HepG2 (cell line): ENCODE results near the gene MARF1. TPM values are rescaled to one million over a fixed set of nuclear protein-coding genes. Genes with fewer than 3 reads are reported as not detected.

Experiments
- FOXC1 ChIP-seq: sonication (generic); formaldehyde crosslinking; IDR thresholded peaks from 2 replicates; pipeline ENCODE4 v1.8.0; 2022; ENCODE audit warnings: mild to moderate bottlenecking, missing genetic modification reagents, borderline replicate concordance
- FOXO4 ChIP-seq: sonication (generic); formaldehyde crosslinking; conservative IDR thresholded peaks from 2 replicates; pipeline ENCODE4 v1.8.1; 2023; ENCODE audit warnings: missing genetic modification reagents
- HDAC2 ChIP-seq: sonication (generic); formaldehyde crosslinking; IDR thresholded peaks from 2 replicates; pipeline ENCODE4 v1.4.0; 2020; ENCODE audit warnings: missing genetic modification reagents
- LRRFIP1 ChIP-seq: sonication (generic); formaldehyde crosslinking; conservative IDR thresholded peaks from 2 replicates; pipeline ENCODE4 v1.4.0; 2020; ENCODE audit warnings: missing genetic modification reagents
- MIER3 ChIP-seq: IDR thresholded peaks from 2 replicates; pipeline ENCODE4 v1.6.1; 2016; ENCODE audit warnings: missing compliant biosample characterization, borderline replicate concordance
- NRL ChIP-seq: sonication (generic); formaldehyde crosslinking; IDR thresholded peaks from 2 replicates; pipeline ENCODE4 v1.5.0; 2020; ENCODE audit warnings: missing genetic modification reagents, mild to moderate bottlenecking, moderate library complexity, borderline replicate concordance
- PHB2 ChIP-seq: fragments of 450-650 bp; IDR thresholded peaks from 2 replicates; pipeline ENCODE4 v1.6.1; 2018; ENCODE audit not compliant: partially characterized antibody
- PITX1 ChIP-seq: sonication (generic); formaldehyde crosslinking; IDR thresholded peaks from 2 replicates; pipeline ENCODE4 v1.5.1; 2020; ENCODE audit warnings: mild to moderate bottlenecking, missing genetic modification reagents
- SMYD3 ChIP-seq: sonication (generic); formaldehyde crosslinking; IDR thresholded peaks from 2 replicates; pipeline ENCODE4 v1.8.1; 2023; ENCODE audit warnings: mild to moderate bottlenecking, missing genetic modification reagents
- TFE3 ChIP-seq: IDR thresholded peaks from 2 replicates; pipeline ENCODE4 v1.6.1; 2016
- USF2 ChIP-seq, 2 experiments: sonication (generic) in 1 of 2; formaldehyde crosslinking in 1 of 2; IDR thresholded peaks; 2 replicates each; pipeline versions ENCODE4 v1.5.1 to v1.6.1; 2011 to 2020; ENCODE audit warnings: borderline replicate concordance in 1 of 2, low read depth in 1 of 2, low read length in 1 of 2, mild to moderate bottlenecking in 1 of 2, missing genetic modification reagents in 1 of 2, moderate library complexity in 1 of 2
- YEATS2 ChIP-seq: sonication (generic); formaldehyde crosslinking; IDR thresholded peaks from 2 replicates; pipeline ENCODE4 v1.4.0; 2020; ENCODE audit warnings: missing genetic modification reagents, borderline replicate concordance
- ZMAT3 ChIP-seq: sonication (generic); formaldehyde crosslinking; conservative IDR thresholded peaks from 2 replicates; pipeline ENCODE4 v1.7.0; 2021; ENCODE audit warnings: missing genetic modification reagents
- ZNF136 ChIP-seq: sonication (generic); formaldehyde crosslinking; IDR thresholded peaks from 2 replicates; pipeline ENCODE4 v1.8.1; 2022; ENCODE audit warnings: low read depth, mild to moderate bottlenecking, moderate library complexity, missing genetic modification reagents
- ZNF337 ChIP-seq: sonication (generic); formaldehyde crosslinking; IDR thresholded peaks from 2 replicates; pipeline ENCODE4 v1.5.1; 2020; ENCODE audit warnings: missing genetic modification reagents, low read depth, mild to moderate bottlenecking, borderline replicate concordance
- ZNF44 ChIP-seq: sonication (generic); formaldehyde crosslinking; IDR thresholded peaks from 2 replicates; pipeline ENCODE4 v1.5.1; 2020; ENCODE audit warnings: mild to moderate bottlenecking, missing genetic modification reagents
- ZNF567 ChIP-seq: sonication (generic); formaldehyde crosslinking; IDR thresholded peaks from 2 replicates; pipeline ENCODE4 v1.8.1; 2023; ENCODE audit warnings: mild to moderate bottlenecking, missing genetic modification reagents, borderline replicate concordance
- ZNF619 ChIP-seq: sonication (generic); formaldehyde crosslinking; IDR thresholded peaks from 2 replicates; pipeline ENCODE4 v1.4.0; 2020; ENCODE audit warnings: mild to moderate bottlenecking, missing genetic modification reagents
- ZNF841 ChIP-seq: sonication (generic); formaldehyde crosslinking; IDR thresholded peaks from 2 replicates; pipeline ENCODE4 v1.8.1; 2023; ENCODE audit warnings: missing genetic modification reagents, borderline replicate concordance
- polyA plus RNA-seq, 8 experiments: library from polyadenylated mRNA; depleted of rRNA in 3 of 8; stranded (reverse) in 7 of 8; unstranded in 1 of 8; fragments of >200 nt; fragmentation: Illumina TruSeq in 4 of 8; extraction: Trizol in 4 of 8; gene quantifications; 2 replicates each; pipeline versions ENCODE4 v1.2.1 to v1.2.3, GENCODE V29; 2011 to 2016; ENCODE audit warnings: low read depth in 4 of 8, missing spikeins in 1 of 8, mixed read lengths in 1 of 8; ENCODE audit not compliant: insufficient read depth in 1 of 8
- total RNA-seq, 5 experiments: library from RNA; depleted of rRNA; stranded (reverse); fragments of >200 nt; fragmentation: Illumina TruSeq; extraction: Trizol; gene quantifications; 2 replicates each; pipeline ENCODE4 v1.2.3, GENCODE V29; 2016; ENCODE audit warnings: low read depth in 1 of 5

Gene MARF1
- total and polyA plus RNA-seq, 2 of the 13 experiments (the other 11 are each of a cell fraction or from before 2014, with no cell fraction given), result 8.7 to 20.7 TPM

GRCh38 chr16:15649727-15650018, 6.7 kb upstream of the MARF1 start (continued):
- 0 out of 2 replicates have a peak, but pooled peaks have one; percentile 30 for TF ChIP-seq ZNF44 (CRISPR knock-in tag)
- 0 out of 2 replicates have a peak, but pooled peaks have one; percentile 34 for TF ChIP-seq PITX1 (CRISPR knock-in tag)
- 0 out of 2 replicates have a peak, but pooled peaks have one; percentile 3 for TF ChIP-seq TFE3 (CRISPR knock-in tag)
- TF ChIP-seq ZMAT3 (CRISPR knock-in tag), result 0 out of 2 replicates have a peak, but pooled peaks have one; percentile 11
- TF ChIP-seq SMYD3 (CRISPR knock-in tag), result 0 out of 2 replicates have a peak, but pooled peaks have one; percentile 35
- TF ChIP-seq NRL (CRISPR knock-in tag), result 0 out of 2 replicates have a peak, but pooled peaks have one; percentile 46
- 0 out of 2 replicates have a peak, but pooled peaks have one; percentile 10 for TF ChIP-seq MIER3 (CRISPR knock-in tag)
- no peak for TF ChIP-seq USF2 (IDR thresholded peaks at IDR 0.05; ENCODE audit: low read depth, low read length)
- 0 out of 2 replicates have a peak, but pooled peaks have one; percentile 38 for TF ChIP-seq USF2 (CRISPR knock-in tag; IDR thresholded peaks at IDR 0.05; ENCODE audit: borderline replicate concordance)
- TF ChIP-seq ZNF619 (CRISPR knock-in tag), result peak; percentile 42; the same call in 1 of the 2 replicates
- peak; percentile 83; the same call in 1 of the 2 replicates for TF ChIP-seq ZNF337 (CRISPR knock-in tag)
- TF ChIP-seq PHB2, result no peak
- TF ChIP-seq YEATS2, result 0 out of 2 replicates have a peak, but pooled peaks have one; percentile 14
- TF ChIP-seq FOXC1, result 0 out of 2 replicates have a peak, but pooled peaks have one; percentile 75
- peak; percentile 21; the same call in 1 of the 2 replicates for TF ChIP-seq LRRFIP1
- 0 out of 2 replicates have a peak, but pooled peaks have one; percentile 23 for TF ChIP-seq ZNF567 (CRISPR knock-in tag)
- TF ChIP-seq ZNF136 (CRISPR knock-in tag), result 0 out of 2 replicates have a peak, but pooled peaks have one; percentile 41
- TF ChIP-seq HDAC2 (CRISPR knock-in tag), result 0 out of 2 replicates have a peak, but pooled peaks have one; percentile 9
- TF ChIP-seq ZNF841 (CRISPR knock-in tag), result no peak
- 0 out of 2 replicates have a peak, but pooled peaks have one; percentile 41 for TF ChIP-seq FOXO4 (CRISPR knock-in tag)
